PC-9 (cell line): ENCODE results near the gene F2.

Experiments
- CTCF ChIP-seq: fragments of 200-600 bp; sonication (generic); conservative IDR thresholded peaks from 2 replicates; pipeline ENCODE4 v1.6.1; 2017; ENCODE audit warnings: mixed run types, antibody characterized with exemption, mild to moderate bottlenecking, moderate library complexity
- EZH2 ChIP-seq: fragments of 200-600 bp; sonication (generic); IDR thresholded peaks from 2 replicates; pipeline ENCODE4 v1.8.0; 2017; ENCODE audit warnings: antibody characterized with exemption, low read depth

- TF ChIP-seq EZH2 (no peak), CTCF (no peak)
These were observed 42.8 kb downstream of the F2 start for GRCh38 chr11:46761807-46762206.
